HG02870 (cell line): ENCODE results near the gene CCDC187.

ENCODE experiments used
- ATAC-seq: cut with Tn5 transposase; IDR thresholded peaks from one replicate; pipeline ENCODE4 v1.9.1; 2021; ENCODE audit warnings: mild to moderate bottlenecking, moderate library complexity; ENCODE audit not compliant: unreplicated experiment

The CCDC187 gene

GRCh38 chr9:136211441-136212344, 92.2 kb downstream of the CCDC187 start:
- no peak for ATAC-seq

GRCh38 chr9:136211006-136211405, 92.9 kb downstream of the CCDC187 start:
- ATAC-seq, result no peak

- ATAC-seq, result no peak
Observed at GRCh38 chr9:136210276-136210675, 93.6 kb downstream of the CCDC187 start.

GRCh38 chr9:136209786-136210185, 94.1 kb downstream of the CCDC187 start:
- no peak for ATAC-seq

- no peak for ATAC-seq
Observed at GRCh38 chr9:136209232-136209631, 94.7 kb downstream of the CCDC187 start.

- no peak for ATAC-seq
Observed at GRCh38 chr9:136208675-136209074, 95.2 kb downstream of the CCDC187 start.

GRCh38 chr9:136207616-136208015, 96.3 kb downstream of the CCDC187 start:
- no peak for ATAC-seq

GRCh38 chr9:136206602-136207275, 97.2 kb downstream of the CCDC187 start:
- no peak for ATAC-seq

GRCh38 chr9:136205707-136205992, 98.2 kb downstream of the CCDC187 start:
- ATAC-seq, result no peak

GRCh38 chr9:136204838-136205706, 98.8 kb downstream of the CCDC187 start, which contains the start of gene LHX3:
LHX3 (minus strand) TSS chr9:136205128; CDS start chr9:136205012, 116 bp downstream.
- ATAC-seq, result no peak

- no peak for ATAC-seq
Observed at GRCh38 chr9:136204145-136204805, 99.6 kb downstream of the CCDC187 start.

GRCh38 chr9:136203408-136204144, 100.3 kb downstream of the CCDC187 start:
- ATAC-seq, result no peak

- no peak for ATAC-seq
Observed at GRCh38 chr9:136202454-136203407, 101.2 kb downstream of the CCDC187 start.

- no peak for ATAC-seq
Observed at GRCh38 chr9:136201609-136202453, 102.1 kb downstream of the CCDC187 start.

- no peak for ATAC-seq
Observed at GRCh38 chr9:136201174-136201573, 102.7 kb downstream of the CCDC187 start.

GRCh38 chr9:136200424-136200823, 103.5 kb downstream of the CCDC187 start:
- ATAC-seq, result no peak
